Testis (tissue), 3 donors: ENCODE results near the gene FIGNL2. TPM values are rescaled to one million over a fixed set of nuclear protein-coding genes. Genes with fewer than 3 reads are reported as not detected.

Source experiments
- DNase-seq: peaks from one replicate; pipeline ENCODE4 v3.0.0-alpha.2; 2019
- H3K27ac ChIP-seq, 2 donors: fragments of 200-600 bp; sonication (generic); one replicate each; pipeline ENCODE4 v1.5.1; 2019
- H3K27me3 ChIP-seq: fragments of 200-600 bp; sonication (generic); one replicate; pipeline ENCODE4 v1.5.1; 2019
- H3K36me3 ChIP-seq: fragments of 200-600 bp; sonication (generic); one replicate; pipeline ENCODE4 v1.5.1; 2017; ENCODE audit warnings: low read depth; ENCODE audit errors: missing control alignments
- H3K4me1 ChIP-seq: fragments of 200-600 bp; sonication (generic); one replicate; pipeline ENCODE4 v1.5.1; 2019
- H3K4me3 ChIP-seq, 2 donors: fragments of 200-600 bp; sonication (generic); one replicate each; pipeline ENCODE4 v1.5.1; 2017 to 2019
- H3K9me3 ChIP-seq: fragments of 200-600 bp; sonication (generic); one replicate; pipeline ENCODE4 v1.5.1; 2017
- CTCF ChIP-seq, 3 experiments: fragments of 450-650 bp in 2 of 3; fragments of 200-600 bp in 1 of 3; sonication (generic) in 1 of 3; IDR thresholded peaks; one replicate each; pipeline ENCODE4 v1.5.1; 2016 to 2019; ENCODE audit warnings: antibody characterized with exemption in 3 of 3, mild to moderate bottlenecking in 2 of 3, moderate library complexity in 1 of 3
- POLR2A ChIP-seq: fragments of 450-650 bp; IDR thresholded peaks from one replicate; pipeline ENCODE4 v1.6.1; 2017; ENCODE audit warnings: antibody characterized with exemption, mild to moderate bottlenecking, moderate library complexity
- WGBS, 2 donors: methylation state at CpG; one replicate each; pipeline ENCODE4 v1.1.5; 2018; 5-methylcytosine and 5-hydroxymethylcytosine counted together
- intact Hi-C: fragments of 100-400 bp; cut with DNase I; formaldehyde crosslinking; loops from one replicate; pipeline ENCODE4 v1.15.1; 2023; ENCODE audit warnings: low total_unique reads
- polyA plus RNA-seq: library from polyadenylated mRNA; stranded (reverse); fragments of 350-450 nt; fragmentation: Illumina TruSeq; extraction: RNeasy Lipid Tissue Mini Kit (QIAGEN cat#74804); gene quantifications from one replicate; pipeline ENCODE4 v1.2.3, GENCODE V29; 2014; ENCODE audit warnings: low read depth, low replicate concordance; ENCODE audit not compliant: insufficient read depth
- total RNA-seq, 2 donors: library from RNA; depleted of rRNA; stranded (reverse); fragments of >200 nt; gene quantifications; one replicate each; pipeline ENCODE4 v1.2.3, GENCODE V29; 2016

Gene FIGNL2
- total and polyA plus RNA-seq, 3 donors from 2014 or later, result 1.1 to 2.1 (median 1.7) TPM

DNA sequence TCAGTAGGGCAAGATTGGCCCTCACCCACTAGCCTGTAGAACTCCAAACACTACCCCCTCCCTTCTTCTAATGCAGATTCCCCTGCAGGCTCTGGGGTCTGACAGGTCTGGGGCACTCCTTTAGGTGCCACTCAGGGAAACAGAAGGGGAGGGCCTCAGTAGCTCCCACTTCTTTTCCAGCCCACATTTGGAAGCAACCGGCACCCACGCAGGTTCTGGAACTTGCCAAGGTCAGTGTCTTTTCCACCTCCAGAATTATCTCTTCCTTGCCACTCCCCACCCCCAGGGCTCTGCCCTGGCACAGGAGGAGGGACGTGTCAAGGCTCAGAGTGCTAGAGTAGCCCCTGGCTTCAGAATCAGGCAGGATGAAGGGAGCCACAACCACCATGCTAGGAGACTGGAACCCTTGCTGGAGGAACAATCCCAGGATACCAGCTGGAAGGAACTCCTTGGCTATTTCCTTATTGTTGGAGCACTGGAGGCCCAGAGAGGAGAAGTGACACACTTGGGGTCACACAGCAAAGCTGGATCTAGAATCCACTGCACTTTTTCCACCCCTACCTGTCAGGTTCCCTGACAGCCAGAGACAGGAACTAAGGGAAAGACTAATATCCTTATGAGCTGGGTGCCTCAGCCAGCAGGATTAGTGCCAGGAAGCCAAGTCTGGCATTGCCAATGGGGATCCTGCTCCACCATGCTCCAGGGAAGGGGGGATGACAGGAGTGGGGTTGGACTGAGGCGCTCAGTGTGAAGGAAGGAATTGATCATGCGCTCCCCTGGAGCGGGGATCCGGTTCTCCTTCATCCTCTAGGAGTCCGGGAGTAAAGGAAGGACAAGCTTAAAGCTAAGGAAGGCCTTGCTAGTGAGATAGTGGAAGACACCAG is 1.8 kb upstream of the FIGNL2 start:
- Histone ChIP-seq H3K36me3 (no peaks in the 10 kb centered on the region), H3K27me3 (no peaks in the 10 kb centered on the region), H3K9me3 (no peaks in the 10 kb centered on the region), H3K4me3 (no peak overlapping the region), H3K27ac (no peak overlapping the region), H3K4me1 (peaks cover 25% of the 10 kb centered on the region)
- WGBS, 2 donors, result 81% methylated on average over 8 of the region's 8 CpGs
- DNase-seq, result no peak
- TF ChIP-seq CTCF (IDR thresholded peaks at IDR 0.05) (no peak), POLR2A (no peak)
- intact Hi-C loops, result no loop called here

DNA sequence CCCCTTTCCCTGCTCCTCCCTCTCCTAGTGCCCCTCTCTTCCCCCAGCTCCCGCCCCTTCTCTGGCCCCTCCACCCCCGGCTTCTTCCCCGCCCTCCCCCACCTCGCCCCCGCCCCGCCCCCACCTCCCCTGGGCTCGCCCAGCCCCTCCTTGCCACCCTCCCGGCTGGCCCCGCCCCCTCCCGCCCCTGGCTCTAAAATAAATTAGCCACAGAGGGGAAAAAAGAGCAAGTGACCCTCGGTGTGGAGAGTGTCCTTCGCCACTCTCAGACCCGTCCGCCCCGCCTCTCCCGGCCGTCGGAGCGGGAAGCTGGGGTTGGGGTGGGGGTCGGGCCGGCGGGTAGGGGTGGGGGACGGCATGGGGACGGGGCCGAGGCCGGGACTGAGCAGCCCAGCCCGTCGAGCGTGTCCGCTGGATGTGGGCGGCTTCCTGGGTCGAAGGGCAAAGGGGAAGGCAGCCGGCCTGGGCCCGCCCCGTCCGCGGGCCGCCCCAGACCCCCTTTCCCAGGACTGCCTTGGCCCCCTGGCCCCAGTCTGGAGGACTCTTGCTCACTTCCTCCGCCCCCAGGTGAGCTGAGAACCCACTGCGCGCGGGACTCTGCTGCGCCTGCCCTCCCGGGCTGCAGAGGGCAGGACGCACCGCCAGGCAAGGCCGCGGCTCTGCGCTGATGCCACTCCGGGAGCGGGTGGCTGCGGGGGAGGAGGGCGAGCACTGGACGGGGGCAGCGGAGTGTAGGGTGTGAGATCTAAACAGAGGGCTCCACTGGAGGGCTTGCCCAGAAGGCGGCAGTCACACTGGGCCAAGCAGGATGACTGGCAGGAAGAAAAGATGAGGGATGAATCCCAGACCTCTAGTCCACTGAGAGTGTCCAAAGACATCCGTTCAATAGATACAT is 570 bp upstream of the FIGNL2 start:
- H3K36me3 ChIP-seq, result no peaks in the 10 kb centered on the region
- H3K4me3 ChIP-seq, result peak overlapping the region; percentile 15 to 36
- H3K9me3 ChIP-seq, result no peaks in the 10 kb centered on the region
- H3K4me1 ChIP-seq, result peaks cover 25% of the 10 kb centered on the region
- no peak for TF ChIP-seq POLR2A
- TF ChIP-seq CTCF (IDR thresholded peaks at IDR 0.05), result no peak
- H3K27ac ChIP-seq, result no peak overlapping the region
- no peaks in the 10 kb centered on the region for H3K27me3 ChIP-seq
- no peak for DNase-seq
- WGBS, 2 donors, result 48 to 52% methylated on average over 17 to 48 of the region's 57 CpGs
- intact Hi-C loops, result no loop called here

DNA sequence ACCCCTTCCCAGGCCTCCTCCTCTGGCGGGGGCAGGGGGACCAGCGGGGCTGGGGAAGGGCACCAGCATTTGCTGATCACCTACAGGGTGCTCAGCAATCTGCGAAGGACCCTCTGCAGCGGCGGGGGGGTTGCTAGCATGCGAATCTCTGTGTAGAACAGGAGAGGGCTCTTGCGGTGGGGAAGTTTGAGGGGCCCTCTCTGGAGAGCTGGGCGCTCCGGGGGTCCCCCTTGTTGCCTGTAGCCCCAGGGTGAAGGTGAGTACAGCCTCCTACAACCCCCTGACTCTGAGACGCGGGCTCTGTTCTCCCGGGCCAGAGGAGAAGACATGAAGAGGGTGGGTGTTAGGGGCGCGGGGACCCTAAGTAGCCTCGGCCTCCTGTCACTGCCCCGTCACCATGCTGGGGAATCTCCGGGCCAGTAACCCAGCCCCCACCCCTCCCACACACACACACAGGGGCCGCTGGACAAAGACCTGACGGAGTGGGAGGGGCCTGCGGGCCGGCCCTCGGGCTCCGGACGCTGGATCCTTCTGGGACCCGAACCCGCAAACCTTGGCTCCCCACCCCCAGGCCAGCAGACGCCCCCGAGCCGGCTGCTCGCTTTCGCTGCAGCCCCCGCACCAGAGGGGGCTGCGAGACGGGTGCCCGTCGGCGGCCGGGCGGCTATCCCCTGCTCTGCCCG is 734 bp downstream of the FIGNL2 start:
- no peaks in the 10 kb centered on the region for H3K9me3 ChIP-seq
- peaks cover 25% of the 10 kb centered on the region for H3K4me1 ChIP-seq
- intact Hi-C loops, result no loop called here
- H3K4me3 ChIP-seq, result peak overlapping the region; percentile 31 to 63
- DNase-seq, result no peak
- H3K27ac ChIP-seq, result no peak overlapping the region
- no peak for TF ChIP-seq POLR2A
- no peak for TF ChIP-seq CTCF (IDR thresholded peaks at IDR 0.05)
- 0 to 2% methylated on average over 12 to 32 of the region's 40 CpGs for WGBS, 2 donors
- H3K27me3 ChIP-seq, result no peaks in the 10 kb centered on the region
- H3K36me3 ChIP-seq, result no peaks in the 10 kb centered on the region

- intact Hi-C loops, result no loop called here
- no peaks in the 10 kb centered on the region for H3K36me3 ChIP-seq
- no peak for TF ChIP-seq CTCF (IDR thresholded peaks at IDR 0.05)
- no peak for TF ChIP-seq POLR2A
- H3K4me3 ChIP-seq, result peak overlapping the region; percentile 31 to 63
- DNase-seq, result peak; percentile 60
- H3K27ac ChIP-seq, result no peak overlapping the region
- 0 to 1% methylated on average over 8 to 56 of the region's 59 CpGs for WGBS, 2 donors
- peaks cover 25% of the 10 kb centered on the region for H3K4me1 ChIP-seq
- no peaks in the 10 kb centered on the region for H3K9me3 ChIP-seq
- no peaks in the 10 kb centered on the region for H3K27me3 ChIP-seq
Measured at GRCh38 chr12:51846911-51847642, 1.4 kb downstream of the FIGNL2 start.
